Mononuclear cell (primary cell): ENCODE data around the gene GPX7. TPM values are rescaled to one million over a fixed set of nuclear protein-coding genes. Genes with fewer than 3 reads are reported as not detected.

ENCODE experiments used
- H3K27me3 ChIP-seq: 2 replicates; pipeline ENCODE4 v1.6.0; 2011; ENCODE audit warnings: low read length, control low read depth; ENCODE audit not compliant: insufficient read depth
- H3K4me1 ChIP-seq: 2 replicates; pipeline ENCODE4 v1.5.1; 2011; ENCODE audit warnings: mild to moderate bottlenecking, low read length, control low read depth; ENCODE audit not compliant: insufficient read depth
- H3K4me3 ChIP-seq: 2 replicates; pipeline ENCODE4 v1.5.1; 2011; ENCODE audit warnings: mild to moderate bottlenecking, low read length, moderate library complexity
- H3K9me3 ChIP-seq: 2 replicates; pipeline ENCODE4 v1.5.1; 2011; ENCODE audit warnings: low read depth, mild to moderate bottlenecking, control low read depth, low read length
- total RNA-seq: library from RNA; depleted of rRNA; stranded (reverse); fragments of >200 nt; gene quantifications from one replicate; pipeline ENCODE4 v1.2.3, GENCODE V29; 2012

The GPX7 gene
- total RNA-seq, 1 donor, result 13.0 TPM

GRCh38 chr1:52600533-52601179 is 1.5 kb upstream of the GPX7 start:
- Histone ChIP-seq H3K9me3 (no peaks in the 10 kb centered on the region), H3K27me3 (no peaks in the 10 kb centered on the region), H3K4me3 (no peak overlapping the region), H3K4me1 (peaks cover 36% of the 10 kb centered on the region)

- no peaks in the 10 kb centered on the region for H3K9me3 ChIP-seq
- no peaks in the 10 kb centered on the region for H3K27me3 ChIP-seq
- H3K4me1 ChIP-seq, result peaks cover 36% of the 10 kb centered on the region
- H3K4me3 ChIP-seq, result peak overlapping the region; percentile 45
Measured at GRCh38 chr1:52601519-52601918, 652 bp upstream of the GPX7 start.

- peak overlapping the region; percentile 45 for H3K4me3 ChIP-seq
- no peaks in the 10 kb centered on the region for H3K9me3 ChIP-seq
- no peaks in the 10 kb centered on the region for H3K27me3 ChIP-seq
- H3K4me1 ChIP-seq, result peaks cover 36% of the 10 kb centered on the region
Measured at GRCh38 chr1:52602856-52603600, 857 bp downstream of the GPX7 start.

- H3K4me3 ChIP-seq, result no peak overlapping the region
- peaks cover 36% of the 10 kb centered on the region for H3K4me1 ChIP-seq
- no peaks in the 10 kb centered on the region for H3K27me3 ChIP-seq
- no peaks in the 10 kb centered on the region for H3K9me3 ChIP-seq
Measured at GRCh38 chr1:52603630-52604029, 1.5 kb downstream of the GPX7 start.

- Histone ChIP-seq H3K9me3 (no peaks in the 10 kb centered on the region), H3K4me1 (peaks cover 36% of the 10 kb centered on the region), H3K4me3 (no peak overlapping the region), H3K27me3 (no peaks in the 10 kb centered on the region)
Measured at GRCh38 chr1:52604063-52604770, 2.0 kb downstream of the GPX7 start.

- H3K4me3 ChIP-seq, result no peak overlapping the region
- peaks cover 3% of the 10 kb centered on the region for H3K4me1 ChIP-seq
- H3K9me3 ChIP-seq, result no peaks in the 10 kb centered on the region
- no peaks in the 10 kb centered on the region for H3K27me3 ChIP-seq
Measured at GRCh38 chr1:52613636-52614373, 11.6 kb downstream of the GPX7 start.

GRCh38 chr1:52614671-52615070 is 12.5 kb downstream of the GPX7 start:
- Histone ChIP-seq H3K4me3 (no peak overlapping the region), H3K4me1 (peaks cover 3% of the 10 kb centered on the region), H3K9me3 (no peaks in the 10 kb centered on the region)

GRCh38 chr1:52615489-52616042 is 13.4 kb downstream of the GPX7 start:
- Histone ChIP-seq H3K9me3 (no peaks in the 10 kb centered on the region), H3K27me3 (no peaks in the 10 kb centered on the region), H3K4me1 (peaks cover 3% of the 10 kb centered on the region), H3K4me3 (no peak overlapping the region)

More at GRCh38 chr1:52614671-52615070, 12.5 kb downstream of the GPX7 start:
- H3K27me3 ChIP-seq, result no peaks in the 10 kb centered on the region

GRCh38 chr1:52621950-52622349 is 19.8 kb downstream of the GPX7 start:
- Histone ChIP-seq H3K27me3 (no peaks in the 10 kb centered on the region), H3K9me3 (no peaks in the 10 kb centered on the region), H3K4me3 (no peak overlapping the region), H3K4me1 (peaks cover 15% of the 10 kb centered on the region)

- H3K27me3 ChIP-seq, result no peaks in the 10 kb centered on the region
- H3K4me1 ChIP-seq, result peaks cover 26% of the 10 kb centered on the region
- no peak overlapping the region for H3K4me3 ChIP-seq
- no peaks in the 10 kb centered on the region for H3K9me3 ChIP-seq
Measured at GRCh38 chr1:52623812-52624211, 21.6 kb downstream of the GPX7 start.

- no peaks in the 10 kb centered on the region for H3K9me3 ChIP-seq
- H3K4me1 ChIP-seq, result peaks cover 43% of the 10 kb centered on the region
- H3K4me3 ChIP-seq, result no peak overlapping the region
- H3K27me3 ChIP-seq, result no peaks in the 10 kb centered on the region
Measured at GRCh38 chr1:52627028-52627427, 24.9 kb downstream of the GPX7 start.

- H3K27me3 ChIP-seq, result no peaks in the 10 kb centered on the region
- H3K4me1 ChIP-seq, result peaks cover 58% of the 10 kb centered on the region
- no peak overlapping the region for H3K4me3 ChIP-seq
- H3K9me3 ChIP-seq, result no peaks in the 10 kb centered on the region
Measured at GRCh38 chr1:52628614-52629324, 26.6 kb downstream of the GPX7 start.

- no peak overlapping the region for H3K4me3 ChIP-seq
- H3K9me3 ChIP-seq, result no peaks in the 10 kb centered on the region
- H3K27me3 ChIP-seq, result no peaks in the 10 kb centered on the region
- H3K4me1 ChIP-seq, result peaks cover 63% of the 10 kb centered on the region
Measured at GRCh38 chr1:52629325-52629643, 27.1 kb downstream of the GPX7 start.

GRCh38 chr1:52629667-52630066 is 27.5 kb downstream of the GPX7 start:
- H3K27me3 ChIP-seq, result no peaks in the 10 kb centered on the region
- peaks cover 67% of the 10 kb centered on the region for H3K4me1 ChIP-seq
- H3K4me3 ChIP-seq, result no peak overlapping the region
- H3K9me3 ChIP-seq, result no peaks in the 10 kb centered on the region
